Smooth muscle cell (in vitro differentiated cells): ENCODE measurements around the gene CALHM3. TPM values are rescaled to one million over a fixed set of nuclear protein-coding genes. Genes with fewer than 3 reads are reported as not detected.
"Not testable (repeated sequence)": the region's sequence is repeated elsewhere in the genome, so short reads cannot be mapped to it uniquely, and the experiment has no call there.

Source experiments
- DNase-seq: peaks from one replicate; lab custom pipeline; 2025; ENCODE audit not compliant: unreplicated experiment; lab: John Stamatoyannopoulos, UW
- H2AFZ ChIP-seq: fragments of 200-600 bp; sonication (generic); 2 replicates; pipeline ENCODE4 v1.6.0; 2016; ENCODE audit warnings: antibody characterized with exemption, low read depth, mild to moderate bottlenecking
- H3F3A ChIP-seq: fragments of 200-600 bp; sonication (generic); 2 replicates; pipeline ENCODE4 v1.6.0; 2017; ENCODE audit warnings: antibody characterized with exemption, low read depth
- H3K27ac ChIP-seq: fragments of 200-600 bp; sonication (generic); 2 replicates; pipeline ENCODE4 v1.5.1; 2016; ENCODE audit warnings: low read depth, mild to moderate bottlenecking
- H3K27me3 ChIP-seq: fragments of 200-600 bp; sonication (generic); 2 replicates; pipeline ENCODE4 v1.6.1; 2016; ENCODE audit warnings: low read depth, mild to moderate bottlenecking
- H3K36me3 ChIP-seq: fragments of 200-600 bp; sonication (generic); 2 replicates; pipeline ENCODE4 v1.5.1; 2016; ENCODE audit warnings: low read depth
- H3K4me1 ChIP-seq: fragments of 200-600 bp; sonication (generic); 2 replicates; pipeline ENCODE4 v1.5.1; 2016; ENCODE audit warnings: low read depth
- H3K4me2 ChIP-seq: fragments of 200-600 bp; sonication (generic); 2 replicates; pipeline ENCODE4 v1.6.0; 2016; ENCODE audit warnings: mild to moderate bottlenecking
- H3K4me3 ChIP-seq: fragments of 200-600 bp; sonication (generic); 2 replicates; pipeline ENCODE4 v1.5.1; 2016; ENCODE audit warnings: mild to moderate bottlenecking
- H3K79me2 ChIP-seq: fragments of 200-600 bp; sonication (generic); 2 replicates; pipeline ENCODE4 v1.6.0; 2016; ENCODE audit warnings: low read depth, mild to moderate bottlenecking
- H3K9ac ChIP-seq: fragments of 200-600 bp; sonication (generic); 2 replicates; pipeline ENCODE4 v1.6.0; 2016; ENCODE audit warnings: low read depth
- H3K9me3 ChIP-seq: fragments of 200-600 bp; sonication (generic); replicated peaks from 2 replicates; pipeline ENCODE4 v1.5.1; 2016; ENCODE audit warnings: low read depth
- H4K20me1 ChIP-seq: fragments of 200-600 bp; sonication (generic); 2 replicates; pipeline ENCODE4 v1.6.0; 2016; ENCODE audit warnings: low read depth
- WGBS: methylation state at CpG from one replicate; pipeline ENCODE4 v1.1.7; 2016; ENCODE audit warnings: low lambda C conversion rate; 5-methylcytosine and 5-hydroxymethylcytosine counted together
- polyA plus RNA-seq: library from polyadenylated mRNA; unstranded; fragments of >200 nt; fragmentation: Nextera tagmentation; extraction: Ambion mirVana; gene quantifications from 2 replicates; pipeline ENCODE4 v1.2.1, GENCODE V29; 2016
- total RNA-seq: library from RNA; depleted of rRNA; stranded (reverse); fragments of >200 nt; gene quantifications from 2 replicates; pipeline ENCODE4 v1.2.3, GENCODE V29; 2014
- TF ChIP-seq, protein P1 (sequence below): fragments of 200-600 bp; sonication (generic); IDR thresholded peaks from 2 replicates; pipeline ENCODE4 v1.5.1; 2017; ENCODE audit warnings: borderline replicate concordance, mild to moderate bottlenecking, antibody characterized with exemption; ENCODE audit not compliant: insufficient read depth, poor library complexity, severe bottlenecking

The CALHM3 gene
- total and polyA plus RNA-seq, 2 experiments from 2014 or later, result not detected

DNA sequence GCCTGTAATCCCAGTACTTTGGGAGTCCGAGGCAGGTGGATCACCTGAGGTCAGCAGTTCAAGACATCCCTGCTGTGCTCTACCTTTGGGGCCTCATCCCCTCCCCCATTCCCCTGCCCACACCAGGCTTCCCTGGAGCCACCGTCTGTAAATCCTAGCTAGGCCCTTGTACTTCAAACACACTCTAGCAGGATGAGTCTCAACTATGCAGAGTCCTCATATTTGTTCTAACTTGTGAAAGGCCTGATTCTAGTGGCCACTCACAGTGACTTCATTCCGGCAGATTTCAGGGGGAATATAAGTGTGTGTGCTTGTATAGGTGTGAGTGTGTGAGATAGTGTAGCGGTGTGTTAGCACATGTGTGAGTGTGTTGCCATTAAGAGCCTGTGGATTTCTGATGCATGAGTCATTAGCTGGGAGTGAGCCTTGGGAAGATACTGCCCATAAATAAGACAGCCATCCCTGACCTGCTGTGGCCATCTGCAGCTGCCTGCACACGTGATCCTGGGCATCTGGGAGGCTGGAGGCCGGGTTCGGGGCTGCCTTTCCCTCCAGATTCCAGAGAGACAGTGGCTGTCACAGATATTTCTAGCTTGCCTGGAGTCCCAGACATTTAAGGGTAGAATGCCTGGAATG, 12.8 kb upstream of the CALHM3 start:
- Histone ChIP-seq H3K27ac (peak overlapping the region; percentile 17), H3K4me2 (peak overlapping the region; percentile 46), H3K9me3 (no peaks in the 10 kb centered on the region), H3K27me3 (peaks cover 31% of the 10 kb centered on the region), H3K79me2 (no peaks in the 10 kb centered on the region), H3F3A (peaks cover 12% of the 10 kb centered on the region), H3K9ac (no peak overlapping the region), H2AFZ (no peak overlapping the region), H4K20me1 (no peaks in the 10 kb centered on the region), H3K4me3 (no peak overlapping the region), H3K4me1 (peaks cover 4% of the 10 kb centered on the region), H3K36me3 (no peaks in the 10 kb centered on the region)
- 17% methylated on average over 7 of the region's 7 CpGs for WGBS
- peak; percentile 23 for DNase-seq
- TF ChIP-seq, protein P1, sequence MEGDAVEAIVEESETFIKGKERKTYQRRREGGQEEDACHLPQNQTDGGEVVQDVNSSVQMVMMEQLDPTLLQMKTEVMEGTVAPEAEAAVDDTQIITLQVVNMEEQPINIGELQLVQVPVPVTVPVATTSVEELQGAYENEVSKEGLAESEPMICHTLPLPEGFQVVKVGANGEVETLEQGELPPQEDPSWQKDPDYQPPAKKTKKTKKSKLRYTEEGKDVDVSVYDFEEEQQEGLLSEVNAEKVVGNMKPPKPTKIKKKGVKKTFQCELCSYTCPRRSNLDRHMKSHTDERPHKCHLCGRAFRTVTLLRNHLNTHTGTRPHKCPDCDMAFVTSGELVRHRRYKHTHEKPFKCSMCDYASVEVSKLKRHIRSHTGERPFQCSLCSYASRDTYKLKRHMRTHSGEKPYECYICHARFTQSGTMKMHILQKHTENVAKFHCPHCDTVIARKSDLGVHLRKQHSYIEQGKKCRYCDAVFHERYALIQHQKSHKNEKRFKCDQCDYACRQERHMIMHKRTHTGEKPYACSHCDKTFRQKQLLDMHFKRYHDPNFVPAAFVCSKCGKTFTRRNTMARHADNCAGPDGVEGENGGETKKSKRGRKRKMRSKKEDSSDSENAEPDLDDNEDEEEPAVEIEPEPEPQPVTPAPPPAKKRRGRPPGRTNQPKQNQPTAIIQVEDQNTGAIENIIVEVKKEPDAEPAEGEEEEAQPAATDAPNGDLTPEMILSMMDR, result no peak

DNA sequence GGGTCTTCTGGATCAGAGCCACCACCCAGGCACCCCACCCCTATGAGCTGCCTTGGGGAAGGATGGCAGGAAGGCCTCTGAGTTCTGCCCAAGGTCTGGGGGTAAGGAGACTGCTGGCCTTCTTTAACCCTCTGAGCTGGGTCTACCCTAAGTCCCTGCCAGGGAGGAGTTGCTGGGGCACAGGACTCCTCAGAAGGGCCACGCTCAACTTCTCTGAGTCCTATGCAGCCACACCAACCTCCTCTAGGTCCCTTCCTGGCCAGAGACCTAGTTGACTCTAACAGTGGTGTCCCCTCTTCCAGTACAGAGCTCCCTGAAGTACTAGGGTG, 11.9 kb upstream of the CALHM3 start:
- WGBS, result 94% methylated on average over 1 of the region's 1 CpG
- peaks cover 12% of the 10 kb centered on the region for H3F3A ChIP-seq
- H3K9me3 ChIP-seq, result no peaks in the 10 kb centered on the region
- peaks cover 22% of the 10 kb centered on the region for H3K27me3 ChIP-seq
- TF ChIP-seq, protein P1, result no peak
- H3K9ac ChIP-seq, result no peak overlapping the region
- H3K79me2 ChIP-seq, result no peaks in the 10 kb centered on the region
- no peaks in the 10 kb centered on the region for H3K36me3 ChIP-seq
- no peak overlapping the region for H3K27ac ChIP-seq
- peaks cover 4% of the 10 kb centered on the region for H3K4me1 ChIP-seq
- H3K4me3 ChIP-seq, result no peak overlapping the region
- DNase-seq, result no peak
- no peak overlapping the region for H3K4me2 ChIP-seq
- H2AFZ ChIP-seq, result no peak overlapping the region
- no peaks in the 10 kb centered on the region for H4K20me1 ChIP-seq

DNA sequence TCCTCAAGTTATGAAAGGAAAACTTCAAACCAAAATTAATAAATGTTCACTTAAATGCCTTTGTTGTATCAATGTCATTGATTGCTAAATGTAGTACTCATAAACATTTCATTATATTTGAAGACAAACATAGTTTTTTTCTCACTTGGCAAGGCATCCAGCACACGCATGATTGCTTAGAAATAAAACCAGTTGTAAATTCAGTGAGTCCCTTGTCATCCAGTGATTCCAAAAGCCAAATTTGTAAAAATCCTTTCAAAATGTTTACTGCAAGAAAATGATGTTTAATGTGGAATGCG, 8.3 kb upstream of the CALHM3 start:
- Histone ChIP-seq H3K4me3 (no peak overlapping the region), H2AFZ (no peak overlapping the region), H3K27ac (no peak overlapping the region), H3K9me3 (no peaks in the 10 kb centered on the region), H3K36me3 (no peaks in the 10 kb centered on the region), H3K9ac (no peak overlapping the region), H3K4me1 (peaks cover 3% of the 10 kb centered on the region), H3K27me3 (no peaks in the 10 kb centered on the region), H4K20me1 (no peaks in the 10 kb centered on the region), H3K79me2 (no peaks in the 10 kb centered on the region), H3F3A (peaks cover 3% of the 10 kb centered on the region), H3K4me2 (no peak overlapping the region)
- DNase-seq, result no peak
- TF ChIP-seq, protein P1, result no peak
- 93% methylated on average over 2 of the region's 2 CpGs for WGBS

DNA sequence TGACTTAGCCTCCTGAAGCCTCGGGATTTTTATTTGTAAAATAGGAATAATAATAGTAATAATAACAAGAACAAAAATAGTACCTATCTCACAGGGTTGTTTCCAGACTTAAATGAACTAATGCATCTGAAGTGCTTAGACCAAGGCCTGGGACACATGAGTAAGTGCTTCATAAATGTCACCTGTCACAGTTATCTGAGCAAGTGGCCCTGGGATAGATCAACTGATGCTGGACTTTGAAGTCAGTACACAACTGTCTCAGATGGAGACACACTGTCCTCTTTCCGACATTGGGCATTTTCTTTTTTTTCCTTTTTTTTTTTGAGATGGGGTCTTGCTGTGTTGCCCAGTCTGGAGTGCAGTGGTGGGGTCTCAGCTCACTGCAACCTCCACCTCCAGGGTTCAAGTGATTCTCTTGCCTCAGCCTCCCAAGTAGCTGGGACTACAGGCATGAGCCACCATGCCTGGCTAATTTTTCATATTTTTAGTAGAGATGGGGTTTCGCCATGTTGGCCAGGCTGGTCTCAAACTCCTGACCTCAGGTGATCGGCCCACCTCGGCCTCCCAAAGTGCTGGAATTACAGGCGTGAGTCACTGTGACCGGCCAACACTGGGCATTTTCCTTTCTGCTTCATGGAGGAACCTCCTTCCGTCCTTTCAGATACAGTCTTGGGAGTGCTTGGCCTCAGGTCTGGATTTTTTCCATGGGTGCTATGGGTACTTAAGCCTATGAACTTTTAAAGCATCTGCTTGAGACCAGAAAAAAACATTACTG, 7.8 kb upstream of the CALHM3 start:
- not testable (repeated sequence) for DNase-seq, H3K4me1 ChIP-seq, H3F3A ChIP-seq, H3K79me2 ChIP-seq, H3K4me2 ChIP-seq, H3K36me3 ChIP-seq, H3K27ac ChIP-seq, H2AFZ ChIP-seq, H4K20me1 ChIP-seq, H3K9ac ChIP-seq, H3K9me3 ChIP-seq, H3K27me3 ChIP-seq, H3K4me3 ChIP-seq
- WGBS, result 90% methylated on average over 8 of the region's 8 CpGs
